ENCODE measurements around the gene DGKI. TPM values are rescaled to one million over a fixed set of nuclear protein-coding genes. Genes with fewer than 3 reads are reported as not detected.

The DGKI gene
- total RNA-seq, 1 experiment from 2014 or later: 0.15 TPM

GRCh38 chr7:137423321-137423720, 423.5 kb downstream of the DGKI start:
- Histone ChIP-seq H2AFZ (ENCODE audit: low read depth, low read length, poor library complexity, severe bottlenecking) (no peak overlapping the region), H3K4me2 (ENCODE audit: low read length) (no peak overlapping the region), H3K4me3 (replicated peaks in 1 of 2; ENCODE audit: low read depth in 1 of 2, low read length in 2 of 2) (no peak overlapping the region), H3K27me3 (ENCODE audit: insufficient read depth, low read length) (no peaks in the 10 kb centered on the region), H3K27ac (ENCODE audit: low read depth, low read length) (no peak overlapping the region), H3K36me3 (ENCODE audit: control insufficient read depth in 1 of 2, insufficient read depth in 2 of 2, low read length in 2 of 2) (no peaks in the 10 kb centered on the region), H3K4me1 (ENCODE audit: control insufficient read depth in 1 of 2, insufficient read depth in 2 of 2, low read length in 2 of 2) (no peaks in the 10 kb centered on the region), H3K79me2 (ENCODE audit: insufficient read depth, low read length) (no peaks in the 10 kb centered on the region), H3K9me2 (ENCODE audit: insufficient read depth) (no peaks in the 10 kb centered on the region), H4K20me1 (ENCODE audit: insufficient read depth) (no peaks in the 10 kb centered on the region), H3K9me3 (ENCODE audit: control insufficient read depth in 1 of 2, insufficient read depth in 1 of 2, low read depth in 1 of 2, low read length in 2 of 2) (peaks cover 0 to 9% of the 10 kb centered on the region in 2 experiments; a peak in 2 of 4 replicates), H3K9ac (ENCODE audit: low read length) (no peak overlapping the region)
- intact Hi-C loops (cut with micrococcal nuclease): no loop called here
- TF ChIP-seq SIN3A (IDR thresholded peaks at IDR 0.05; ENCODE audit: low read depth) (no peak), REST (IDR thresholded peaks at IDR 0.05; ENCODE audit: low read depth) (no peak), SP1 (IDR thresholded peaks at IDR 0.05; ENCODE audit: low read depth) (no peak), JUND (IDR thresholded peaks at IDR 0.05) (no peak), EGR1 (IDR thresholded peaks at IDR 0.05; ENCODE audit: low read depth) (no peak), CTCF (IDR thresholded peaks at IDR 0.05 in 2 of 3, conservative IDR thresholded peaks at IDR 0.05 in 1 of 3; ENCODE audit: borderline replicate concordance in 1 of 3, insufficient read depth in 1 of 3, low read depth in 2 of 3, low read length in 2 of 3) (no peak), YY1 (IDR thresholded peaks at IDR 0.05; ENCODE audit: extremely low read depth, insufficient replicate concordance, low read depth, low read length) (no peak), POLR2AphosphoS5 (IDR thresholded peaks at IDR 0.05; ENCODE audit: low read depth, low read length) (no peak), MAX (IDR thresholded peaks at IDR 0.05) (no peak), ZBTB33 (IDR thresholded peaks at IDR 0.05; ENCODE audit: extremely low read depth, insufficient replicate concordance, low read length) (no peak), SRF (IDR thresholded peaks at IDR 0.05; ENCODE audit: low read depth) (no peak), EZH2 (IDR thresholded peaks at IDR 0.05) (no peak), POLR2A (IDR thresholded peaks at IDR 0.05; ENCODE audit: borderline replicate concordance, extremely low read depth, insufficient read depth, insufficient read length) (no peak), CBX3 (IDR thresholded peaks at IDR 0.05; ENCODE audit: low read depth) (no peak)
- ChIA-PET CTCF (no interaction called here), POLR2A (no interaction called here), RAD21 (ENCODE audit: low non-redundant PET in 1 of 2, low total read pairs in 2 of 2, uncharacterized antibody in 2 of 2, unreplicated experiment in 2 of 2) (no interaction called here)
- no peak for ATAC-seq
- BruUV-seq (replicated peaks): no TSS peak
- DNase-seq (ENCODE audit: low read depth, low spot score): no peak

All from HCT116 (cell line).